ENCODE results near the gene GPR31.

The GPR31 gene

GRCh38 chr6:167146135-167146534 lies 11.6 kb downstream of the GPR31 start:
- no peaks in the 10 kb centered on the region for H3K9me3 ChIP-seq (ENCODE audit: control insufficient read depth, insufficient read depth, low read depth, low read length)
- POLR2A ChIA-PET = no interaction called here
- TF ChIP-seq, protein P1, sequence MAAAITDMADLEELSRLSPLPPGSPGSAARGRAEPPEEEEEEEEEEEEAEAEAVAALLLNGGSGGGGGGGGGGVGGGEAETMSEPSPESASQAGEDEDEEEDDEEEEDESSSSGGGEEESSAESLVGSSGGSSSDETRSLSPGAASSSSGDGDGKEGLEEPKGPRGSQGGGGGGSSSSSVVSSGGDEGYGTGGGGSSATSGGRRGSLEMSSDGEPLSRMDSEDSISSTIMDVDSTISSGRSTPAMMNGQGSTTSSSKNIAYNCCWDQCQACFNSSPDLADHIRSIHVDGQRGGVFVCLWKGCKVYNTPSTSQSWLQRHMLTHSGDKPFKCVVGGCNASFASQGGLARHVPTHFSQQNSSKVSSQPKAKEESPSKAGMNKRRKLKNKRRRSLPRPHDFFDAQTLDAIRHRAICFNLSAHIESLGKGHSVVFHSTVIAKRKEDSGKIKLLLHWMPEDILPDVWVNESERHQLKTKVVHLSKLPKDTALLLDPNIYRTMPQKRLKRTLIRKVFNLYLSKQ (tag by site-specific recombination; IDR thresholded peaks at IDR 0.05; ENCODE audit: borderline replicate concordance) = no peak
- TF ChIP-seq WT1 (tag by site-specific recombination; IDR thresholded peaks at IDR 0.05) (no peak), BCL11B (tag by site-specific recombination; IDR thresholded peaks at IDR 0.05; ENCODE audit: low read depth) (no peak), ZNF132 (tag by site-specific recombination; IDR thresholded peaks at IDR 0.05; ENCODE audit: borderline replicate concordance) (no peak)
- no peaks in the 10 kb centered on the region for H3K36me3 ChIP-seq (ENCODE audit: control insufficient read depth in 2 of 2, insufficient read depth in 1 of 2, low read length in 2 of 2)
- H3K4me3 ChIP-seq (ENCODE audit: low read depth, low read length) = no peak overlapping the region
- CTCF ChIA-PET = interaction anchor here (0.6 to 5.7 kb wide), 2 partner anchors 154 to 372 kb away, joined by 3 to 80 read pairs; no protein-coding TSS in a partner anchor
- no peaks in the 10 kb centered on the region for H3K4me1 ChIP-seq (ENCODE audit: control insufficient read depth, insufficient read depth, low read length)
- no peak overlapping the region for H3K27ac ChIP-seq (ENCODE audit: extremely low read depth, low read depth, low read length)

GRCh38 chr6:167145461-167145860 lies 12.3 kb downstream of the GPR31 start:
- H3K9me3 ChIP-seq (ENCODE audit: control insufficient read depth, insufficient read depth, low read depth, low read length) = no peaks in the 10 kb centered on the region
- H3K4me1 ChIP-seq (ENCODE audit: control insufficient read depth, insufficient read depth, low read length) = no peaks in the 10 kb centered on the region
- TF ChIP-seq, protein P2, sequence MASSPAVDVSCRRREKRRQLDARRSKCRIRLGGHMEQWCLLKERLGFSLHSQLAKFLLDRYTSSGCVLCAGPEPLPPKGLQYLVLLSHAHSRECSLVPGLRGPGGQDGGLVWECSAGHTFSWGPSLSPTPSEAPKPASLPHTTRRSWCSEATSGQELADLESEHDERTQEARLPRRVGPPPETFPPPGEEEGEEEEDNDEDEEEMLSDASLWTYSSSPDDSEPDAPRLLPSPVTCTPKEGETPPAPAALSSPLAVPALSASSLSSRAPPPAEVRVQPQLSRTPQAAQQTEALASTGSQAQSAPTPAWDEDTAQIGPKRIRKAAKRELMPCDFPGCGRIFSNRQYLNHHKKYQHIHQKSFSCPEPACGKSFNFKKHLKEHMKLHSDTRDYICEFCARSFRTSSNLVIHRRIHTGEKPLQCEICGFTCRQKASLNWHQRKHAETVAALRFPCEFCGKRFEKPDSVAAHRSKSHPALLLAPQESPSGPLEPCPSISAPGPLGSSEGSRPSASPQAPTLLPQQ (tag by site-specific recombination; IDR thresholded peaks at IDR 0.05) = no peak
- TF ChIP-seq ZNF24 (tag by site-specific recombination; IDR thresholded peaks at IDR 0.05) = no peak
- TF ChIP-seq, protein P3, sequence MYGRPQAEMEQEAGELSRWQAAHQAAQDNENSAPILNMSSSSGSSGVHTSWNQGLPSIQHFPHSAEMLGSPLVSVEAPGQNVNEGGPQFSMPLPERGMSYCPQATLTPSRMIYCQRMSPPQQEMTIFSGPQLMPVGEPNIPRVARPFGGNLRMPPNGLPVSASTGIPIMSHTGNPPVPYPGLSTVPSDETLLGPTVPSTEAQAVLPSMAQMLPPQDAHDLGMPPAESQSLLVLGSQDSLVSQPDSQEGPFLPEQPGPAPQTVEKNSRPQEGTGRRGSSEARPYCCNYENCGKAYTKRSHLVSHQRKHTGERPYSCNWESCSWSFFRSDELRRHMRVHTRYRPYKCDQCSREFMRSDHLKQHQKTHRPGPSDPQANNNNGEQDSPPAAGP (tag by site-specific recombination; IDR thresholded peaks at IDR 0.05) = no peak
- no peak for TF ChIP-seq ZNF830 (tag by site-specific recombination; IDR thresholded peaks at IDR 0.05; ENCODE audit: low read depth)
- TF ChIP-seq, protein P4, sequence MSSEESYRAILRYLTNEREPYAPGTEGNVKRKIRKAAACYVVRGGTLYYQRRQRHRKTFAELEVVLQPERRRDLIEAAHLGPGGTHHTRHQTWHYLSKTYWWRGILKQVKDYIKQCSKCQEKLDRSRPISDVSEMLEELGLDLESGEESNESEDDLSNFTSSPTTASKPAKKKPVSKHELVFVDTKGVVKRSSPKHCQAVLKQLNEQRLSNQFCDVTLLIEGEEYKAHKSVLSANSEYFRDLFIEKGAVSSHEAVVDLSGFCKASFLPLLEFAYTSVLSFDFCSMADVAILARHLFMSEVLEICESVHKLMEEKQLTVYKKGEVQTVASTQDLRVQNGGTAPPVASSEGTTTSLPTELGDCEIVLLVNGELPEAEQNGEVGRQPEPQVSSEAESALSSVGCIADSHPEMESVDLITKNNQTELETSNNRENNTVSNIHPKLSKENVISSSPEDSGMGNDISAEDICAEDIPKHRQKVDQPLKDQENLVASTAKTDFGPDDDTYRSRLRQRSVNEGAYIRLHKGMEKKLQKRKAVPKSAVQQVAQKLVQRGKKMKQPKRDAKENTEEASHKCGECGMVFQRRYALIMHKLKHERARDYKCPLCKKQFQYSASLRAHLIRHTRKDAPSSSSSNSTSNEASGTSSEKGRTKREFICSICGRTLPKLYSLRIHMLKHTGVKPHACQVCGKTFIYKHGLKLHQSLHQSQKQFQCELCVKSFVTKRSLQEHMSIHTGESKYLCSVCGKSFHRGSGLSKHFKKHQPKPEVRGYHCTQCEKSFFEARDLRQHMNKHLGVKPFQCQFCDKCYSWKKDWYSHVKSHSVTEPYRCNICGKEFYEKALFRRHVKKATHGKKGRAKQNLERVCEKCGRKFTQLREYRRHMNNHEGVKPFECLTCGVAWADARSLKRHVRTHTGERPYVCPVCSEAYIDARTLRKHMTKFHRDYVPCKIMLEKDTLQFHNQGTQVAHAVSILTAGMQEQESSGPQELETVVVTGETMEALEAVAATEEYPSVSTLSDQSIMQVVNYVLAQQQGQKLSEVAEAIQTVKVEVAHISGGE (tag by site-specific recombination; conservative IDR thresholded peaks at IDR 0.05; ENCODE audit: low read depth) = no peak
- no peak for TF ChIP-seq ZNF433 (tag by site-specific recombination; IDR thresholded peaks at IDR 0.05; ENCODE audit: low read depth)
- no peak for TF ChIP-seq ZFP41 (tag by site-specific recombination; IDR thresholded peaks at IDR 0.05; ENCODE audit: borderline replicate concordance)
- no peak for TF ChIP-seq ZNF426 (tag by site-specific recombination; IDR thresholded peaks at IDR 0.05)
- TF ChIP-seq ZNF362 (tag by site-specific recombination; IDR thresholded peaks at IDR 0.05) = no peak
- no peak for TF ChIP-seq ZNF366 (tag by site-specific recombination; conservative IDR thresholded peaks at IDR 0.05)
- POLR2A ChIA-PET = no interaction called here
- H3K36me3 ChIP-seq (ENCODE audit: control insufficient read depth in 2 of 2, insufficient read depth in 1 of 2, low read length in 2 of 2) = no peaks in the 10 kb centered on the region
- H3K27ac ChIP-seq (ENCODE audit: extremely low read depth, low read depth, low read length) = no peak overlapping the region
- no peak overlapping the region for H3K4me3 ChIP-seq (ENCODE audit: low read depth, low read length)
- CTCF ChIA-PET = interaction anchor here (0.6 to 5.7 kb wide), 3 partner anchors 68 to 372 kb away, joined by 3 to 80 read pairs (median 4); no protein-coding TSS in a partner anchor
